B cell (primary cell): Measurements from ENCODE around the gene GRIP1. TPM values are rescaled to one million over a fixed set of nuclear protein-coding genes. Genes with fewer than 3 reads are reported as not detected.

Experiments used
- ATAC-seq: fragments of 200-7000 bp; cut with Tn5 transposase; one replicate; pipeline ENCODE4 v1.10.0; 2021; ENCODE audit warnings: low read depth, mild to moderate bottlenecking, moderate number of reproducible peaks, moderate library complexity
- CTCF ChIA-PET: fragments of 350-600 bp; sonication (Branson Sonifier 250); formaldehyde crosslinking; loops from one replicate; lab custom pipeline; 2021; ENCODE audit warnings: antibody characterized with exemption, inconsistent platforms; lab: Charles Lee
- POLR2A ChIA-PET: fragments of 350-600 bp; sonication (Branson Sonifier 250); formaldehyde crosslinking; loops from one replicate; lab custom pipeline; 2021; ENCODE audit warnings: antibody characterized with exemption; lab: Charles Lee
- DNase-seq: peaks from one replicate; pipeline ENCODE4 v3.0.0; 2013
- H2AFZ ChIP-seq: 2 replicates; pipeline ENCODE4 v1.6.1; 2012; ENCODE audit warnings: mild to moderate bottlenecking, low read depth, low read length; ENCODE audit not compliant: insufficient read depth, poor library complexity, severe bottlenecking
- H3K27ac ChIP-seq, 2 donors: 1 replicate in 1 of 2; 2 replicates in 1 of 2; pipeline ENCODE4 v1.5.1; 2012 to 2013; ENCODE audit warnings: low read length in 2 of 2, mild to moderate bottlenecking in 2 of 2, moderate library complexity in 1 of 2
- H3K27me3 ChIP-seq, 4 experiments: fragments of 200-600 bp in 1 of 4; sonication (generic) in 1 of 4; replicated peaks in 1 of 4; 1 replicate in 2 of 4; 2 replicates in 2 of 4; pipeline versions ENCODE4 v1.6.1 to v1.7.0; 2013 to 2016; ENCODE audit warnings: low read length in 3 of 4, mild to moderate bottlenecking in 2 of 4, mixed read lengths in 1 of 4, moderate library complexity in 1 of 4; ENCODE audit not compliant: insufficient read depth in 4 of 4, control insufficient read depth in 3 of 4; ENCODE audit errors: control extremely low read depth in 1 of 4
- H3K36me3 ChIP-seq, 2 experiments: replicated peaks in 1 of 2; 1 replicate in 1 of 2; 2 replicates in 1 of 2; pipeline versions ENCODE4 v1.6.1 to v1.7.1; 2013; ENCODE audit warnings: low read length in 1 of 2; ENCODE audit not compliant: insufficient read depth in 2 of 2, control insufficient read depth in 1 of 2; ENCODE audit errors: control extremely low read depth in 1 of 2, extremely low read depth in 1 of 2
- H3K4me1 ChIP-seq, 2 donors: fragments of 200-600 bp in 1 of 2; sonication (generic) in 1 of 2; 1 replicate in 1 of 2; 2 replicates in 1 of 2; pipeline versions ENCODE4 v1.5.1 to v1.6.1; 2013 to 2017; ENCODE audit warnings: low read length in 2 of 2; ENCODE audit not compliant: control insufficient read depth in 2 of 2, insufficient read depth in 2 of 2
- H3K4me2 ChIP-seq: replicated peaks from 2 replicates; pipeline ENCODE3; 2012; ENCODE audit warnings: mild to moderate bottlenecking, low read depth, low read length; ENCODE audit not compliant: poor library complexity, severe bottlenecking
- H3K4me3 ChIP-seq, 5 experiments: fragments of 200-600 bp in 1 of 5; sonication (generic) in 1 of 5; 1 replicate in 3 of 5; 2 replicates in 2 of 5; pipeline versions ENCODE4 v1.5.1 to v1.7.0; 2011 to 2016; ENCODE audit warnings: low read length in 4 of 5, mild to moderate bottlenecking in 4 of 5, low read depth in 2 of 5, control low read depth in 1 of 5, moderate library complexity in 1 of 5; ENCODE audit not compliant: insufficient read depth in 1 of 5; ENCODE audit errors: control extremely low read depth in 1 of 5, extremely low read depth in 1 of 5
- H3K79me2 ChIP-seq: fragments of 200-600 bp; sonication (generic); one replicate; pipeline ENCODE4 v1.6.0; 2016; ENCODE audit warnings: low read length; ENCODE audit not compliant: control insufficient read depth, insufficient read depth
- H3K9ac ChIP-seq: fragments of 200-600 bp; sonication (generic); 2 replicates; pipeline ENCODE4 v1.6.1; 2017; ENCODE audit warnings: mild to moderate bottlenecking, low read length, moderate library complexity
- H3K9me3 ChIP-seq, 3 donors: one replicate each; pipeline versions ENCODE4 v1.6.1 to v1.7.1; 2013; ENCODE audit warnings: low read length in 2 of 3; ENCODE audit not compliant: control insufficient read depth in 2 of 3, insufficient read depth in 1 of 3; ENCODE audit errors: control extremely low read depth in 1 of 3
- H4K20me1 ChIP-seq: 2 replicates; pipeline ENCODE4 v1.6.0; 2012; ENCODE audit warnings: mild to moderate bottlenecking, low read length; ENCODE audit not compliant: insufficient read depth, control insufficient read depth, poor library complexity, severe bottlenecking
- H3K27ac Mint-ChIP-seq: one replicate; pipeline ENCODE4 v1.8.0; 2021; ENCODE audit warnings: mixed read lengths
- H3K27me3 Mint-ChIP-seq: one replicate; pipeline ENCODE4 v1.8.0; 2021; ENCODE audit warnings: mixed read lengths
- H3K4me1 Mint-ChIP-seq: one replicate; pipeline ENCODE4 v1.8.0; 2021; ENCODE audit warnings: mixed read lengths
- H3K4me3 Mint-ChIP-seq: one replicate; pipeline ENCODE4 v1.8.0; 2021; ENCODE audit warnings: mixed read lengths
- H3K9me3 Mint-ChIP-seq: one replicate; pipeline ENCODE4 v1.8.0; 2022; ENCODE audit warnings: mixed read lengths; ENCODE audit not compliant: insufficient read depth
- EZH2 ChIP-seq: IDR thresholded peaks from 2 replicates; pipeline ENCODE4 v1.6.1; 2012; ENCODE audit warnings: borderline replicate concordance, low read depth, mild to moderate bottlenecking, moderate library complexity, low read length; ENCODE audit not compliant: insufficient read depth, poor library complexity, severe bottlenecking
- WGBS: methylation state at CpG from one replicate; pipeline ENCODE4 v1.1.5; 2013; ENCODE audit warnings: missing lambda C conversion rate; ENCODE audit not compliant: insufficient coverage; 5-methylcytosine and 5-hydroxymethylcytosine counted together
- intact Hi-C: fragments of 100-400 bp; cut with micrococcal nuclease; formaldehyde crosslinking; loops from one replicate; pipeline ENCODE4 v1.10.0; 2022
- polyA plus RNA-seq: library from polyadenylated mRNA; depleted of rRNA; stranded (reverse); fragments of >200 nt; gene quantifications from 2 replicates; pipeline ENCODE4 v1.2.3, GENCODE V29; 2012
- total RNA-seq, 2 donors: library from RNA; stranded (reverse); fragments of 120-200 nt in 1 of 2; gene quantifications; 1 replicate in 1 of 2; 2 replicates in 1 of 2; pipeline versions ENCODE4 v1.2.3 to v1.2.4, GENCODE V29; 2013 to 2022
- TF ChIP-seq, protein P1 (sequence below): fragments of 200-600 bp; IDR thresholded peaks from one replicate; pipeline ENCODE4 v1.8.0; 2022; ENCODE audit warnings: antibody characterized with exemption, mild to moderate bottlenecking

GRIP1 gene
- total and polyA plus RNA-seq, 2 donors (not counting 1 experiment from before 2014, with no cell fraction given) = 0.22 TPM; not detected in 1

DNA sequence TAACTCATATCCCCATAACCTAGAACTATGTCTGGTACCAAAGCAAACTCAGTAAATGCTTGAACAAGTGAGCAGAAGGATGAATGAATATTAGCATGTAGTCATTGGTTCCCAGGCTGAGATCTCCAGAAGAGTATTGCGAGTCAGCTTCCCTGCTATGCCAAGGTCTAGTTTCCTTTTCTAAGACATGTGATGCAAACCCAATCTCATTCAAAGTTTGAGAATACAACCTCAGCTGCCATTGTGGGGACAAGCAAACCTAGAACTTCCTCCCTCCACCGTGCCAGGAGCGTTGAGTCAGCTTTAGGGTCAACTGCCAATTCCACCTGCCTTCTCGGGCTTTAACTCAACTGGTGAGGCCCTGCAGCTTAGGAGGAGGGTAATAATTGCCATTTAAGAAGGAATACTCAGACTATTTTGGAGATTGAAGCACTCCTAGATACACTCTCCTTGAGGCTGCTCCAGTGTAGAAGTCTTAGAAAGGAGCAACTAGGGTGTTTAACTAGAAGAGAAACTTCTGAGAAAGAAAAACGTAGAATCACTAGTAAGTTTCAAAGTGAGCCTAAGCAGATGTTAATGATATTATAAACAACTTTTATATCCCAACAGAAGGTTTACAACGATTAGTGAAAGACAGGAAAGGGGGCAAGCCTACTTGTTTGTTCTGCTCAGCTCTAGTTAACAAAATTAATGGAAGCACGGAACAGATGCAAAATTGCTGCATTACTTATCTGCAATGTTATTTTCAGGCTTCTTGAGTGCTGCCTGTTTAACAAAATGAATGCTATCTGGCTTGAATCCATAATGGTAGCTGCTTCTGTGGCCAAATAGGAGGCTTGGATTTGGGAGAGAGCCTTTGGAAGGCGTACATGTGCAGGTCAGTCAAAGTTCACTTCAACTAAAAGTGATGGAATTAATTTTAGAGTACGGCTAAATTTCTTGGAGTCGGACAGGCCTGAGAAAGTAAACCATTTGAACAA lies 279.7 kb downstream of the GRIP1 start:
- no peaks in the 10 kb centered on the region for H3K27me3 Mint-ChIP-seq
- ChIA-PET CTCF (interaction anchor here (1.7 kb wide), 1 partner anchor 8 kb away, joined by 6 read pairs; no protein-coding TSS in a partner anchor), POLR2A (no interaction called here)
- WGBS = 97% methylated on average over 4 of the region's 10 CpGs
- Histone ChIP-seq H3K4me2 (no peak overlapping the region), H3K36me3 (no peaks in the 10 kb centered on the region), H3K9me3 (no peaks in the 10 kb centered on the region), H3K9ac (no peak overlapping the region), H3K27me3 (no peaks in the 10 kb centered on the region), H3K4me1 (no peaks in the 10 kb centered on the region), H3K4me3 (no peak overlapping the region), H3K27ac (no peak overlapping the region), H4K20me1 (no peaks in the 10 kb centered on the region), H3K79me2 (no peaks in the 10 kb centered on the region), H2AFZ (no peak overlapping the region)
- TF ChIP-seq, protein P1, sequence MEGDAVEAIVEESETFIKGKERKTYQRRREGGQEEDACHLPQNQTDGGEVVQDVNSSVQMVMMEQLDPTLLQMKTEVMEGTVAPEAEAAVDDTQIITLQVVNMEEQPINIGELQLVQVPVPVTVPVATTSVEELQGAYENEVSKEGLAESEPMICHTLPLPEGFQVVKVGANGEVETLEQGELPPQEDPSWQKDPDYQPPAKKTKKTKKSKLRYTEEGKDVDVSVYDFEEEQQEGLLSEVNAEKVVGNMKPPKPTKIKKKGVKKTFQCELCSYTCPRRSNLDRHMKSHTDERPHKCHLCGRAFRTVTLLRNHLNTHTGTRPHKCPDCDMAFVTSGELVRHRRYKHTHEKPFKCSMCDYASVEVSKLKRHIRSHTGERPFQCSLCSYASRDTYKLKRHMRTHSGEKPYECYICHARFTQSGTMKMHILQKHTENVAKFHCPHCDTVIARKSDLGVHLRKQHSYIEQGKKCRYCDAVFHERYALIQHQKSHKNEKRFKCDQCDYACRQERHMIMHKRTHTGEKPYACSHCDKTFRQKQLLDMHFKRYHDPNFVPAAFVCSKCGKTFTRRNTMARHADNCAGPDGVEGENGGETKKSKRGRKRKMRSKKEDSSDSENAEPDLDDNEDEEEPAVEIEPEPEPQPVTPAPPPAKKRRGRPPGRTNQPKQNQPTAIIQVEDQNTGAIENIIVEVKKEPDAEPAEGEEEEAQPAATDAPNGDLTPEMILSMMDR = no peak
- no peak for TF ChIP-seq EZH2
- no peak for ATAC-seq
- no peaks in the 10 kb centered on the region for H3K9me3 Mint-ChIP-seq
- H3K4me3 Mint-ChIP-seq = no peak overlapping the region
- intact Hi-C loops = no loop called here
- no peak overlapping the region for H3K27ac Mint-ChIP-seq
- H3K4me1 Mint-ChIP-seq = no peaks in the 10 kb centered on the region
- DNase-seq = no peak
